Measurements from ENCODE around the gene NAV2. TPM values are rescaled to one million over a fixed set of nuclear protein-coding genes. Genes with fewer than 3 reads are reported as not detected.

NAV2 gene
- polyA plus RNA-seq, 3 donors = not detected

DNA sequence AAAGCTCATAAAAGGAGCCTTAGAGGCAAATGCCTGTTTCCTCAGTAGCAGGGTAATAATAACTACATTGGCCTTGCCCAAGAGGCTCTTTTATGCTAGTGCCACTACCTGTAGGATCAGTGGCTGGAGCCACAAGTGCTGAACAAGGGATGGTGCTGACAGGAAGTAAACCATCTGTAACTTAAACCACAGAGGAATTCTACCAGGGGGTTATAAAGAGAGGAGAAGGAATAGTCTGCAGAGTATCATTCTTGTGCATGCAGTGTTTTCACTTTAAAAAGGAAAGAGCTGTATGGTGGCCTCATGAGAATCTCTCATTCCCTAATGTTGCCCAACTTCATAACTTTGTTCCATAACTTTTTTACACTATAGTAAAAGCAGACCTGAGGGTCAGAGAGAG, 279.5 kb downstream of the NAV2 start:
- H3K4me1 ChIP-seq (ENCODE audit: control insufficient read depth in 1 of 2, insufficient read depth in 2 of 2, low read length in 2 of 2) = no peaks in the 10 kb centered on the region
- intact Hi-C loops (cut with micrococcal nuclease) = no loop called here

DNA sequence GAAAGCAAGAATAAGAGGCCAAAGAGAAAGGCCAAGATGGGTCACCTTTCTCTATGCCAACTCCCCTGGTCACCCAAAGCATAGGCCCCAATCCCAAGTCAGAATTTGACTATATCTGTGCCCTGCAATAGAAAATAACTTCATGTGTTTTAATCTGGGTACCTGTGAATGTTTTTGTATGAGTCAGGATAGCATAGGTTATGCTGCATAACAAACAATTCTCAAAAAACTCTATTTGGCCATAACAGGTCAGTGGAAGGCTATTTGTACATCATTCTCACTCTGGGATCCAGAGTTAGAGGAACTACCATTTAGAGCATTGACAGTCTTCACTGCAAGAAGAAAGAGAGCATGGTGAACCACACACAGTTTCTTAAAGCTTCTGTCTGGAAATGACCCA, 280.4 kb downstream of the NAV2 start:
- TF ChIP-seq CTCF (IDR thresholded peaks at IDR 0.05) = no peak
- H3K4me3 Mint-ChIP-seq = no peak overlapping the region
- H3K27ac Mint-ChIP-seq = no peak overlapping the region
- no peaks in the 10 kb centered on the region for H3K4me1 ChIP-seq (ENCODE audit: control insufficient read depth in 1 of 2, insufficient read depth in 2 of 2, low read length in 2 of 2)
- H3K79me2 ChIP-seq (ENCODE audit: insufficient read depth, low read length) = no peaks in the 10 kb centered on the region
- H3K36me3 Mint-ChIP-seq = no peaks in the 10 kb centered on the region
- no peaks in the 10 kb centered on the region for H3K4me1 Mint-ChIP-seq
- peaks cover 0 to 4% (median 0%) of the 10 kb centered on the region in 7 donors for H3K9me3 Mint-ChIP-seq
- no peak overlapping the region for H3K27ac ChIP-seq (ENCODE audit: low read depth in 1 of 2, low read length in 2 of 2)
- no peak overlapping the region for H2AFZ ChIP-seq (ENCODE audit: insufficient read depth, low read depth, low read length, poor library complexity, severe bottlenecking)
- no peak overlapping the region for H3K4me2 ChIP-seq (replicated peaks; ENCODE audit: extremely low read depth, low read length, poor library complexity, severe bottlenecking)
- H4K20me1 ChIP-seq (ENCODE audit: insufficient read depth, low read length) = no peaks in the 10 kb centered on the region
- H3K27me3 Mint-ChIP-seq (ENCODE audit: low read depth in 3 of 3) = peaks cover 0 to 3% (median under 1%) of the 10 kb centered on the region in 3 donors
- no peaks in the 10 kb centered on the region for H3K9me3 ChIP-seq (replicated peaks in 1 of 2; ENCODE audit: control insufficient read depth in 1 of 2, insufficient read depth in 1 of 2, low read length in 2 of 2)
- H3K36me3 ChIP-seq (replicated peaks in 1 of 2; ENCODE audit: control insufficient read depth in 1 of 2, insufficient read depth in 2 of 2, low read length in 2 of 2) = no peaks in the 10 kb centered on the region
- H3K27me3 ChIP-seq (ENCODE audit: control insufficient read depth in 2 of 2, insufficient read depth in 2 of 2, low read length in 2 of 2) = no peaks in the 10 kb centered on the region
- DNase-seq = no peak
- no peak overlapping the region for H3K4me3 ChIP-seq (replicated peaks in 1 of 3; ENCODE audit: low read depth in 2 of 3, low read length in 3 of 3)
- intact Hi-C loops (cut with micrococcal nuclease) = no loop called here
- no peak overlapping the region for H3K9ac ChIP-seq (ENCODE audit: insufficient read depth, low read length, poor library complexity, severe bottlenecking)

More for the DNA sequence above, 279.5 kb downstream of the NAV2 start:
- H3K4me1 Mint-ChIP-seq = no peaks in the 10 kb centered on the region
- peaks cover 0 to 3% (median 1%) of the 10 kb centered on the region in 3 donors for H3K27me3 Mint-ChIP-seq (ENCODE audit: low read depth in 3 of 3)
- H3K27ac ChIP-seq (ENCODE audit: low read depth in 1 of 2, low read length in 2 of 2) = no peak overlapping the region
- no peaks in the 10 kb centered on the region for H4K20me1 ChIP-seq (ENCODE audit: insufficient read depth, low read length)
- no peak overlapping the region for H3K27ac Mint-ChIP-seq
- H3K4me2 ChIP-seq (replicated peaks; ENCODE audit: extremely low read depth, low read length, poor library complexity, severe bottlenecking) = no peak overlapping the region
- no peak for DNase-seq
- no peak for TF ChIP-seq CTCF (IDR thresholded peaks at IDR 0.05)
- H3K27me3 ChIP-seq (ENCODE audit: control insufficient read depth in 2 of 2, insufficient read depth in 2 of 2, low read length in 2 of 2) = no peaks in the 10 kb centered on the region
- no peak overlapping the region for H2AFZ ChIP-seq (ENCODE audit: insufficient read depth, low read depth, low read length, poor library complexity, severe bottlenecking)
- H3K9ac ChIP-seq (ENCODE audit: insufficient read depth, low read length, poor library complexity, severe bottlenecking) = no peak overlapping the region
- H3K36me3 Mint-ChIP-seq = no peaks in the 10 kb centered on the region
- H3K4me3 ChIP-seq (replicated peaks in 1 of 3; ENCODE audit: low read depth in 2 of 3, low read length in 3 of 3) = no peak overlapping the region
- no peaks in the 10 kb centered on the region for H3K9me3 ChIP-seq (replicated peaks in 1 of 2; ENCODE audit: control insufficient read depth in 1 of 2, insufficient read depth in 1 of 2, low read length in 2 of 2)
- H3K9me3 Mint-ChIP-seq = peaks cover 0 to 4% (median 0%) of the 10 kb centered on the region in 7 donors
- no peaks in the 10 kb centered on the region for H3K36me3 ChIP-seq (replicated peaks in 1 of 2; ENCODE audit: control insufficient read depth in 1 of 2, insufficient read depth in 2 of 2, low read length in 2 of 2)
- H3K79me2 ChIP-seq (ENCODE audit: insufficient read depth, low read length) = no peaks in the 10 kb centered on the region
- no peak overlapping the region for H3K4me3 Mint-ChIP-seq

Measured in CD14-positive monocyte (primary cell).